GM13976 (cell line): ENCODE measurements around the gene KRT6B.

Experiments
- DNase-seq: peaks from one replicate; pipeline ENCODE4 v3.0.0; 2012; ENCODE audit warnings: low spot score
- in situ Hi-C: fragments of 300-500 bp; cut with MboI; formaldehyde crosslinking; loops from one replicate; pipeline ENCODE4 v1.12.0; 2022; ENCODE audit warnings: low sequenced_read_pairs, mixed read lengths, inconsistent platforms; ENCODE audit not compliant: unreplicated experiment
- TF ChIP-seq, protein P1 (sequence below): IDR thresholded peaks from 2 replicates; pipeline ENCODE4 v1.5.1; 2012; ENCODE audit warnings: borderline replicate concordance, mild to moderate bottlenecking; ENCODE audit not compliant: insufficient read depth; ENCODE audit errors: extremely low read depth, missing control alignments, control extremely low read depth

The KRT6B gene

DNA sequence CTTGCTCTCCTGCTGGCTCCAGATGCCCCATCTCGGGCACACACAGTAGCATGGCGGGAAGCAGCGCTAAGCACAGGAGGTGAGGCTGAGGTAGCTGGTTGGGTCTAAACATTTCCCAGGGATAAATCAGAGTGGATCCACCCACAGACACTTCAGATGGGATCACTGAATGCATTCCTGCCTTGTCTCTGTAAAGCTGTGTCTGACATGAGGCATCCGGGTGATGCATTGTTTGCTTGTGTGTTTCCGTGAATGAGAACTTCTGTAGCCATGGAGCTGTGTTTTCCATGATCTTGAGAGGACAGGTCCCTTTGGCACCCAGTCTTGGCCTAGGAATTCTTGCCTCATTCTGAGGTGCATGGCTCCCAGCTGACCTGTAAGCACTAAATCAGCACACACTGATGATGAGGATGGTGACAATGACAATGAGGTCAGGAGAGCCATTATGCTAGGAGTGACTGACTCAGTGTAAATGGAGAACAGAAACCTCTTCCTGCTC, 11.1 kb downstream of the KRT6B start:
- TF ChIP-seq, protein P1, sequence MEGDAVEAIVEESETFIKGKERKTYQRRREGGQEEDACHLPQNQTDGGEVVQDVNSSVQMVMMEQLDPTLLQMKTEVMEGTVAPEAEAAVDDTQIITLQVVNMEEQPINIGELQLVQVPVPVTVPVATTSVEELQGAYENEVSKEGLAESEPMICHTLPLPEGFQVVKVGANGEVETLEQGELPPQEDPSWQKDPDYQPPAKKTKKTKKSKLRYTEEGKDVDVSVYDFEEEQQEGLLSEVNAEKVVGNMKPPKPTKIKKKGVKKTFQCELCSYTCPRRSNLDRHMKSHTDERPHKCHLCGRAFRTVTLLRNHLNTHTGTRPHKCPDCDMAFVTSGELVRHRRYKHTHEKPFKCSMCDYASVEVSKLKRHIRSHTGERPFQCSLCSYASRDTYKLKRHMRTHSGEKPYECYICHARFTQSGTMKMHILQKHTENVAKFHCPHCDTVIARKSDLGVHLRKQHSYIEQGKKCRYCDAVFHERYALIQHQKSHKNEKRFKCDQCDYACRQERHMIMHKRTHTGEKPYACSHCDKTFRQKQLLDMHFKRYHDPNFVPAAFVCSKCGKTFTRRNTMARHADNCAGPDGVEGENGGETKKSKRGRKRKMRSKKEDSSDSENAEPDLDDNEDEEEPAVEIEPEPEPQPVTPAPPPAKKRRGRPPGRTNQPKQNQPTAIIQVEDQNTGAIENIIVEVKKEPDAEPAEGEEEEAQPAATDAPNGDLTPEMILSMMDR = no peak
- no peak for DNase-seq
- in situ Hi-C loops = no loop called here

DNA sequence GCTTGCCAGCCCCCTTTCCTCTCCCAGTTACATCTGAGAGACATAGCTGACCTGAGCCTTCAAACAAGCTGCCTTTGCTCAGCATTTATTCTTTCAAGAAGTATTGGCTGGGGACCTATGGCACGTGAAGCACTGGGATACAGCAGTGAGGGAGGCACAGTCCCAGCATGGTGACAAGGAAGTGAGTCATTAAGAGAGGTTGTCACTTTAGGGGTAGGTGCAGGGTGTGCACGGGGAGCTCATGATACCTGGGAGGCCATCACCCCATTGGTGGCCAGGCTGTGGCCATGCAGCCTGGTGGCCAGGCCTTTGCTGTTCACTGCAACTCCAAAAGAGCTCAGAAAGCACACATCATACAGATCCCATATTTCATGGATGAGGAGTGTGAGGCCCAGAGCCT, 12.1 kb downstream of the KRT6B start:
- in situ Hi-C loops = no loop called here
- TF ChIP-seq, protein P1 = no peak
- no peak for DNase-seq

DNA sequence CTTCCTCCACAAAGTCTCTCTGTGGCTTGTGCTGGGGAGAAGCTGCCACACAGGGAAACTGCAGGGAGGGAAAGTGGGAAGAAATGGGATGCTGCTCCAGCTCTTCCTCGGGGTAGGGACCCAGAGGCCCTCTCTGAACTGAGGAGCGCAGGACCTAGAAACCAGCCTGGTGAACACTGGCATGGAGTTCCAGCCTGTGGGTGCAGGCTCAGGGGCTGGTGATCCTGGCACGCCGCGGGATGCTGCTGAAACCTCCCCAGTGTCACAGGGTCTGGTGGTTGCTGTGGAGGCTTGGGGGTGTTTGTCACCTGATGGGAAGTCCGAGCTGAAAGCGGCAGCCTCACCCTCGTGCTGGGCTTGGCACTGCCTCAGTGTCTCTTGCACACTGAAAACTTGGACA, 12.5 kb downstream of the KRT6B start:
- TF ChIP-seq, protein P1 = no peak
- DNase-seq = no peak
- in situ Hi-C loops = no loop called here

DNA sequence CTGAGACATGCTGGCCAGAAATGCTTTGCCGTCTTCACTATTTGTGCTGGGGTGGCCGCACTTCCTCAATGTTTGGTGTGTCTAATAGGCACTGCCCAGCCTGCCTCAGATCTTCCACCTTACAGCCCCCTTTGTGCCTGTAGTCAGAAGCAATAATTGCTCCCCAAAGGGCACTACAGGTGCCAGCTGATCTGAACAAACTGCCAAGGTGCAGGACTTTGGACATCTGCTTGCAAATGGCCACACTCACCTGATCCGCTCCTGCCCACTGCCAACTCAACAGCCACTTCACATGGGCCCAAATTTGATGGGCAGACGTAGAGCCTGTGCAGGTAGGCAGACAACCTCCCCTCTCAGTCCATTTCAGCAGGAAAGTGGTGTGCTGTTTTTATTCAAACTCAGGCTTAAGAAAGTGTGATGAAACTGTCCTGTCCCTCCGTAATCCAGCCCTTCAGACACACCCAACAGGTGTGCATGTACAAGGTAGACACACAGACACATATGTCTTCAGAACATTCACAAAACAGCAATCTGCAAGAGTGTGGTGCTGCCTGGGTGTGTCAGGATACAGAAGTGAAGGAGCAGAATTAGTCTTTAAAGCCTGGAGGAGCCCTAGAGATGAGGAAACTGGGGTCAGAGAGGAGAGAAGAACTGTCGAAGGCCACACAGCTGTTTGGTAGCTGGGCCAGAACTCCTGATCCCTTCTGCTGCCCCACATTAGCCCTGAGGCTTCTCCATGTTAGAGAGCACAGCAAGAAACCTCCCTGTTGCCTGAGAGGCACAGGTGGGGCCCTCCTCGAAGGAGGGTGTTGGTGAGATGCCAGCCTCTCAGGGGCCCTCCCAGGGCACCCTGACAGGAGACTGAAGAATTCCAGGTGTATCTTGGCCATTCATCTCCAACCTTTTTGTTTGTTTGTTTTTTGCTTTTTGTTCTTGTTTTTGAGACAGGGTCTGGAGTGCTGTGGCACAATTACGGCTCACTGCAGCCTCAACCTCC, 13.3 kb downstream of the KRT6B start:
- in situ Hi-C loops = no loop called here
- TF ChIP-seq, protein P1 = no peak
- no peak for DNase-seq

DNA sequence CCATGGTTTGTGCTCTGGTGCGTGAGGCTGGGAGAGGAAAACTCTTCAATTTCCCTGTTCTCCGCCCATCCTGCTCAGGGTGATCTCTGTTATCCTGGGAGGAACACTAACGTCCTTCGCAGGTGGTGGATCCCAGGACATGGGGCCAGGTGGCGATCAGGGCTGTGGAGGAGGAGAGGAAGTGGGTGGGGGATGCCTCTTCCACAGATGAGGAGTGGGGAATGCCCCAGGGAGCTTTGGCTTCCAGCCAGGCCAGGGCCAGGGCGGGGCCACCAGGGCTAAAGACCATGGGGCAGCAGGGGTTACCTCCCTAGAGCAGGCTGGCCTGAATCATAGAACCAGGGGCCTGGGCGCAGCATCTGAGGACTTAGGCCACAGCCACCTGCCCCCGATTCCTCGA, 14.4 kb downstream of the KRT6B start:
- in situ Hi-C loops = no loop called here
- DNase-seq = no peak
- TF ChIP-seq, protein P1 = no peak

DNA sequence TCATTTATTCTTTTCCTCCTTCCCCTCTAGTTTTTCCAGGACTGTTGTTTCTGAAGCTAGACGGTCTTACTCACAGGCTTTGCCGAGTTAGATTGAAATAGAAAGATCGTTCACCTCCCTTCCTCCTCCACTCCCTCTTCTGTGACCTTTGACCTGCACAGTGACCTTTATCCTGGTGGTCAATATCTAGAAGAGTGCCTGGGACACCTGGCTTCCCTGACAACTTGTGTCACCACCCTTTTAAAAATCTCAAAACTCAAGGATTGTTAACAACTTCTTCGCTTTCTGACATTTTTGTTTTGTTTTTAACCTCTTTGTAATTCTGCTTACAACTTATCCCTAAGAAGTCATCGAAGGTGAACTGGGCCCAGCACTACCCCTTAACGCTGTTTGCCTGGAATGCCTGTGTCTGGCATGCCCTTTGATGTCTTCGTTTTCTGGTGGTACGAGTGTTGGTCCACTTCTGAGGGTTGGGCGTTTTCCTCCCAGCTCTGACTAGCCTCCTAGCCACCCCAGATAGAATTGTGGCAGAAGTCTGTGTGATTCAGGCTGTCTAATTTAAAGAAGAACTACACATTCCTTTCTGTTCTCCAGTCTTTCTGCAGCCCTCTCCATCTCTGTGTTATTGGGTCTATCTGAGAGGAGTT, 15.0 kb downstream of the KRT6B start:
- in situ Hi-C loops = no loop called here
- no peak for DNase-seq
- TF ChIP-seq, protein P1 = no peak
